ENCODE measurements around the gene CCRL2. TPM values are rescaled to one million over a fixed set of nuclear protein-coding genes. Genes with fewer than 3 reads are reported as not detected.

The CCRL2 gene
- total and polyA plus RNA-seq, 2 of the 8 experiments (the other 6 are each of a cell fraction or from before 2014, with no cell fraction given): not detected

DNA sequence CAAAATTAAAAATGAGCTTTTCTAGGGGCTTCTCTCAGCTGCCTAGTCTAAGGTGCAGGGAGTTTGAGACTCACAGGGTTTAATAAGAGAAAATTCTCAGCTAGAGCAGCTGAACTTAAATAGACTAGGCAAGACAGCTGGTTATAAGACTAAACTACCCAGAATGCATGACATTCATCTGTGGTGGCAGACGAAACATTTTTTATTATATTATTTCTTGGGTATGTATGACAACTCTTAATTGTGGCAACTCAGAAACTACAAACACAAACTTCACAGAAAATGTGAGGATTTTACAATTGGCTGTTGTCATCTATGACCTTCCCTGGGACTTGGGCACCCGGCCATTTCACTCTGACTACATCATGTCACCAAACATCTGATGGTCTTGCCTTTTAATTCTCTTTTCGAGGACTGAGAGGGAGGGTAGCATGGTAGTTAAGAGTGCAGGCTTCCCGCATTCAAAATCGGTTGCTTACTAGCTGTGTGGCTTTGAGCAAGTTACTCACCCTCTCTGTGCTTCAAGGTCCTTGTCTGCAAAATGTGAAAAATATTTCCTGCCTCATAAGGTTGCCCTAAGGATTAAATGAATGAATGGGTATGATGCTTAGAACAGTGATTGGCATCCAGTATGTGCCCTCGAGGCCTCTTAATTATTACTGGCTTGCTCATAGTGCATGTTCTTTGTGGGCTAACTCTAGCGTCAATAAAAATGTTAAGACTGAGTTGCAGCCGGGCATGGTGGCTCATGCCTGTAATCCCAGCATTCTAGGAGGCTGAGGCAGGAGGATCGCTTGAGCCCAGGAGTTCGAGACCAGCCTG is 35.3 kb upstream of the CCRL2 start:
- H4K5ac ChIP-seq (ENCODE audit: insufficient read length, low read depth, low read length): no peak overlapping the region
- H2AK5ac ChIP-seq (ENCODE audit: low read depth, low read length): no peak overlapping the region
- H3K23me2 ChIP-seq (ENCODE audit: low read depth, low read length): no peaks in the 10 kb centered on the region
- no peak for FAIRE-seq
- no peak overlapping the region for H3K27ac ChIP-seq (ENCODE audit: low read depth, low read length)
- H2AFZ ChIP-seq (ENCODE audit: low read length): no peak overlapping the region
- H3K9ac ChIP-seq (replicated peaks in 1 of 4; ENCODE audit: extremely low read depth in 1 of 4, low read depth in 3 of 4, low read length in 3 of 4): no peak overlapping the region
- H3K23ac ChIP-seq (ENCODE audit: insufficient read length): no peak overlapping the region
- H3K27me3 ChIP-seq (replicated peaks in 1 of 4; ENCODE audit: control insufficient read depth in 3 of 4, extremely low read depth in 1 of 4, insufficient read depth in 3 of 4, low read length in 3 of 4): peaks cover 0 to under 1% (median 0%) of the 10 kb centered on the region in 4 experiments; a peak in 1 of 7 replicates
- no peak overlapping the region for H3K14ac ChIP-seq (ENCODE audit: insufficient read length)
- no peak for TF ChIP-seq MAFK (IDR thresholded peaks at IDR 0.05; ENCODE audit: low read depth, low read length)
- TF ChIP-seq KDM1A (IDR thresholded peaks at IDR 0.05; ENCODE audit: borderline replicate concordance, low read length): peak; percentile 70; the same call in 1 of the 2 replicates
- TF ChIP-seq JUND (IDR thresholded peaks at IDR 0.05; ENCODE audit: low read length): no peak
- TF ChIP-seq JUN (IDR thresholded peaks at IDR 0.05; ENCODE audit: low read depth, low read length): no peak
- TF ChIP-seq, protein P1, sequence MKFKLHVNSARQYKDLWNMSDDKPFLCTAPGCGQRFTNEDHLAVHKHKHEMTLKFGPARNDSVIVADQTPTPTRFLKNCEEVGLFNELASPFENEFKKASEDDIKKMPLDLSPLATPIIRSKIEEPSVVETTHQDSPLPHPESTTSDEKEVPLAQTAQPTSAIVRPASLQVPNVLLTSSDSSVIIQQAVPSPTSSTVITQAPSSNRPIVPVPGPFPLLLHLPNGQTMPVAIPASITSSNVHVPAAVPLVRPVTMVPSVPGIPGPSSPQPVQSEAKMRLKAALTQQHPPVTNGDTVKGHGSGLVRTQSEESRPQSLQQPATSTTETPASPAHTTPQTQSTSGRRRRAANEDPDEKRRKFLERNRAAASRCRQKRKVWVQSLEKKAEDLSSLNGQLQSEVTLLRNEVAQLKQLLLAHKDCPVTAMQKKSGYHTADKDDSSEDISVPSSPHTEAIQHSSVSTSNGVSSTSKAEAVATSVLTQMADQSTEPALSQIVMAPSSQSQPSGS (IDR thresholded peaks at IDR 0.05; ENCODE audit: low read length): no peak
- no peak for TF ChIP-seq TEAD4 (IDR thresholded peaks at IDR 0.05; ENCODE audit: low read depth, low read length)
- no peak for TF ChIP-seq USF2 (IDR thresholded peaks at IDR 0.05; ENCODE audit: low read length)
- no peak for TF ChIP-seq PHF8 (conservative IDR thresholded peaks at IDR 0.05; ENCODE audit: low read depth, low read length)
- TF ChIP-seq KDM4A (IDR thresholded peaks at IDR 0.05; ENCODE audit: low read depth, low read length, severe bottlenecking): no peak
- H2BK20ac ChIP-seq (ENCODE audit: low read length): no peak overlapping the region
- H3K18ac ChIP-seq (ENCODE audit: extremely low read depth, low read length): no peak overlapping the region
- 80% methylated on average over 10 of the region's 10 CpGs; no CpG with 5 or more reads in 1 of the 2 experiments for WGBS, 2 experiments (ENCODE audit: extremely low coverage in 1 of 2, insufficient coverage in 1 of 2, insufficient read length in 1 of 2, insufficient replicate concordance in 2 of 2, low coverage in 1 of 2, low lambda C conversion rate in 2 of 2, missing lambda C conversion rate in 1 of 2)
- H3K36me3 ChIP-seq (ENCODE audit: control insufficient read depth in 2 of 4, insufficient read depth in 4 of 4, low read length in 3 of 4): no peaks in the 10 kb centered on the region
- H4K8ac ChIP-seq (ENCODE audit: extremely low read depth, insufficient read depth, low read length): no peak overlapping the region
- no peaks in the 10 kb centered on the region for H3K79me1 ChIP-seq (ENCODE audit: low read depth, low read length)
- H3K4me1 ChIP-seq (replicated peaks in 1 of 4; ENCODE audit: control insufficient read depth in 3 of 4, insufficient read depth in 4 of 4, low read length in 3 of 4): peaks cover 0 to 6% (median 3%) of the 10 kb centered on the region in 4 experiments; a peak in 3 of 7 replicates
- ChIA-PET POLR2A (ENCODE audit: partially characterized antibody) (interaction anchor here (0.6 kb wide), 1 partner anchor 1095 kb away, joined by 3 read pairs; no protein-coding TSS in a partner anchor), CTCF (ENCODE audit: partially characterized antibody) (interaction anchor here (0.7 to 12.9 kb wide), 31 partner anchors 8 to 341 kb away, joined by 3 to 164 read pairs (median 3); partner anchors contain the start of genes CCR1 and CCR3)
- H2BK5ac ChIP-seq (ENCODE audit: low read depth, low read length): no peak overlapping the region
- no peak overlapping the region for H2BK15ac ChIP-seq (ENCODE audit: low read length)
- no peaks in the 10 kb centered on the region for H3K9me3 ChIP-seq (ENCODE audit: insufficient read depth in 2 of 2, low read depth in 1 of 2, low read length in 1 of 2)
- H3K4me2 ChIP-seq (ENCODE audit: insufficient read depth in 1 of 2, low read depth in 2 of 2, low read length in 2 of 2): no peak overlapping the region
- no peak overlapping the region for H2BK120ac ChIP-seq (replicated peaks; ENCODE audit: low read depth, low read length)
- H3K4me3 ChIP-seq (ENCODE audit: extremely low read depth in 1 of 4, insufficient read depth in 2 of 4, low read depth in 3 of 4, low read length in 4 of 4): no peak overlapping the region
- H4K91ac ChIP-seq (replicated peaks; ENCODE audit: insufficient read length, low read length): no peak overlapping the region
- H4K20me1 ChIP-seq (replicated peaks in 1 of 2; ENCODE audit: control insufficient read depth in 1 of 2, insufficient read depth in 2 of 2, low read length in 2 of 2): no peaks in the 10 kb centered on the region
- no peak overlapping the region for H3K56ac ChIP-seq (replicated peaks; ENCODE audit: insufficient read length, low read depth, low read length)
- no peak for DNase-seq (ENCODE audit: low read depth in 1 of 2, low spot score in 2 of 2)
- H3K79me2 ChIP-seq (ENCODE audit: control insufficient read depth in 1 of 2, insufficient read depth in 2 of 2, low read length in 2 of 2): no peaks in the 10 kb centered on the region
- H3K4ac ChIP-seq (replicated peaks; ENCODE audit: insufficient read length, low read depth, low read length): no peak overlapping the region
- H2BK12ac ChIP-seq (ENCODE audit: low read depth, low read length): no peak overlapping the region

Measured in H1 (cell line).